Fibroblast of pulmonary artery (primary cell): ENCODE measurements around the gene GFRA4.
A peak's percentile ranks its signal among the peaks of the same experiment; 100 is the strongest.

Experiments
- DNase-seq: peaks from one replicate; pipeline ENCODE4 v3.0.0-alpha.2; 2010; ENCODE audit warnings: low read depth
- H3K4me3 ChIP-seq: replicated peaks from 2 replicates; pipeline ENCODE4 v1.5.1; 2011; ENCODE audit warnings: low read depth, mild to moderate bottlenecking, control low read depth, low read length, moderate library complexity
- CTCF ChIP-seq: IDR thresholded peaks from 2 replicates; pipeline ENCODE4 v1.5.1; 2011; ENCODE audit warnings: mild to moderate bottlenecking, control low read depth, low read length, inconsistent platforms; ENCODE audit errors: missing control alignments

GFRA4 gene

GRCh38 chr20:3645309-3646066 is 17.7 kb downstream of the GFRA4 start:
- H3K4me3 ChIP-seq = no peak overlapping the region
- no peak for TF ChIP-seq CTCF
- no peak for DNase-seq

GRCh38 chr20:3640259-3640658 is 22.9 kb downstream of the GFRA4 start:
- no peak for DNase-seq
- TF ChIP-seq CTCF = no peak
- no peak overlapping the region for H3K4me3 ChIP-seq

GRCh38 chr20:3635346-3635745 is 27.9 kb downstream of the GFRA4 start:
- no peak for TF ChIP-seq CTCF
- peak; percentile 20 for DNase-seq
- H3K4me3 ChIP-seq = no peak overlapping the region

- no peak for DNase-seq
- TF ChIP-seq CTCF = no peak
- H3K4me3 ChIP-seq = no peak overlapping the region
Observed at GRCh38 chr20:3633913-3634478, 29.2 kb downstream of the GFRA4 start.

- no peak for TF ChIP-seq CTCF
- H3K4me3 ChIP-seq = no peak overlapping the region
- DNase-seq = no peak
Observed at GRCh38 chr20:3632311-3633004, 30.7 kb downstream of the GFRA4 start.

- no peak for DNase-seq
- no peak overlapping the region for H3K4me3 ChIP-seq
- TF ChIP-seq CTCF = no peak
Observed at GRCh38 chr20:3631534-3631933, 31.7 kb downstream of the GFRA4 start.
